Endothelial cell of umbilical vein (primary cell): ENCODE data around the gene C12orf42.

Source experiments
- CTCF ChIP-seq, 2 donors: IDR thresholded peaks; 1 replicate in 1 of 2; 2 replicates in 1 of 2; pipeline ENCODE4 v1.5.1; 2011; ENCODE audit warnings: low read length in 2 of 2, mild to moderate bottlenecking in 2 of 2, moderate library complexity in 2 of 2, control low read depth in 1 of 2, inconsistent platforms in 1 of 2, low read depth in 1 of 2; ENCODE audit not compliant: insufficient read depth in 1 of 2; ENCODE audit errors: extremely low read depth in 1 of 2
- EZH2 ChIP-seq: IDR thresholded peaks from 2 replicates; pipeline ENCODE4 v1.6.1; 2012; ENCODE audit warnings: borderline replicate concordance, low read depth, mild to moderate bottlenecking, moderate library complexity, low read length, inconsistent platforms; ENCODE audit not compliant: severe bottlenecking
- POLR2A ChIP-seq: IDR thresholded peaks from 2 replicates; pipeline ENCODE4 v1.6.1; 2012; ENCODE audit warnings: low read depth, mild to moderate bottlenecking, control low read depth, low read length
- POLR2AphosphoS5 ChIP-seq: IDR thresholded peaks from 2 replicates; pipeline ENCODE4 v1.6.1; 2012; ENCODE audit warnings: low read depth, mild to moderate bottlenecking, control low read depth, low read length, moderate library complexity; ENCODE audit not compliant: insufficient read depth

- no peak for TF ChIP-seq POLR2A
- no peak for TF ChIP-seq POLR2AphosphoS5
- no peak for TF ChIP-seq CTCF (IDR thresholded peaks at IDR 0.05; ENCODE audit: extremely low read depth in 1 of 2, insufficient read depth in 1 of 2, low read depth in 1 of 2, low read length in 2 of 2)
- TF ChIP-seq EZH2, result no peak
Observed at GRCh38 chr12:103520686-103521215, 25.0 kb upstream of the C12orf42 start.
